ENCODE measurements around the gene SBNO1.

DNA sequence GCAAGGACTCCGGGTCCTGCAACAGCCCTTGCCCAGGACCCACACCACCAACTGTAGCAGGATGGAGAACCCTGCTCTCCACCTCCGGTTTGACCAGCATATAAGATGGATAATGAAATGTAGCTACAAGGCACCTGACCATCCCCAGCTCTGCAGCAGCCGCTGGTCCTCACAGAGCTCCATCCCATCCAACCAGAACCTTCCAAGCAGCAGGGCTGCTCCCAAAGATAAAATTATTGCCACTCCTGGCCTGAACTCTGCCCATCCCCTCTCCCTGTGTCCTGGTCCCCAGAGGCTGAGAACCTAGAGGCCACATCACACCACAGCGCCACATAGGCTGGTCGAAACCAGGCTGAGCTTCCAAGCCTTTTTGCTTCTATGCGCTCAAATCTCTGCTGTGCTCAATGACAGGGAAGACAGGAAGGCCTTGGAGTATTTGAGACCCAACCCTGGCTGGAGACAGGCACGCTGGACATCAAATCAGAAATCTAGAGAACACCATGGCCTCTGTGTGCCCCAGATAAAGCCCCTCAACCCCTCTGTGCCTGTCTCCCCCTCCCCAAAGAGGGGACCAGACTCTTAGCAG lies 97.2 kb downstream of the SBNO1 start:
- TF ChIP-seq, protein P1, sequence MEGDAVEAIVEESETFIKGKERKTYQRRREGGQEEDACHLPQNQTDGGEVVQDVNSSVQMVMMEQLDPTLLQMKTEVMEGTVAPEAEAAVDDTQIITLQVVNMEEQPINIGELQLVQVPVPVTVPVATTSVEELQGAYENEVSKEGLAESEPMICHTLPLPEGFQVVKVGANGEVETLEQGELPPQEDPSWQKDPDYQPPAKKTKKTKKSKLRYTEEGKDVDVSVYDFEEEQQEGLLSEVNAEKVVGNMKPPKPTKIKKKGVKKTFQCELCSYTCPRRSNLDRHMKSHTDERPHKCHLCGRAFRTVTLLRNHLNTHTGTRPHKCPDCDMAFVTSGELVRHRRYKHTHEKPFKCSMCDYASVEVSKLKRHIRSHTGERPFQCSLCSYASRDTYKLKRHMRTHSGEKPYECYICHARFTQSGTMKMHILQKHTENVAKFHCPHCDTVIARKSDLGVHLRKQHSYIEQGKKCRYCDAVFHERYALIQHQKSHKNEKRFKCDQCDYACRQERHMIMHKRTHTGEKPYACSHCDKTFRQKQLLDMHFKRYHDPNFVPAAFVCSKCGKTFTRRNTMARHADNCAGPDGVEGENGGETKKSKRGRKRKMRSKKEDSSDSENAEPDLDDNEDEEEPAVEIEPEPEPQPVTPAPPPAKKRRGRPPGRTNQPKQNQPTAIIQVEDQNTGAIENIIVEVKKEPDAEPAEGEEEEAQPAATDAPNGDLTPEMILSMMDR (IDR thresholded peaks at IDR 0.05; ENCODE audit: low read depth, low read length): no peak
- no peak for TF ChIP-seq EZH2phosphoT487 (IDR thresholded peaks at IDR 0.05; ENCODE audit: low read depth)
